H1 (cell line): Measurements from ENCODE around the gene CRNKL1. TPM values are rescaled to one million over a fixed set of nuclear protein-coding genes. Genes with fewer than 3 reads are reported as not detected.

Source experiments
- polyA plus RNA-seq, 7 experiments: library from polyadenylated mRNA; depleted of rRNA in 3 of 7; stranded (reverse) in 5 of 7; unstranded in 2 of 7; fragments of >200 nt in 5 of 7; fragments of 200-250 nt in 2 of 7; gene quantifications; 1 replicate in 5 of 7; 2 replicates in 1 of 7; 4 replicates in 1 of 7; pipeline versions ENCODE4 v1.2.1 to v1.2.3, GENCODE V29; 2011 to 2013; ENCODE audit warnings: missing spikeins in 2 of 7, mixed read lengths in 2 of 7
- total RNA-seq: library from RNA; stranded (reverse); fragmentation: NEBNext Ultra II Directional; extraction: Animal tissue kit (Norgen Biotek cat#: 25700); gene quantifications from 2 replicates; pipeline ENCODE4 v1.2.1, GENCODE V29; 2021
- TF ChIP-seq, protein P1 (sequence below), 3 experiments: IDR thresholded peaks; 1 replicate in 2 of 3; 2 replicates in 1 of 3; pipeline versions ENCODE4 v1.5.1 to v1.6.1; 2011; ENCODE audit warnings: low read length in 3 of 3, mild to moderate bottlenecking in 3 of 3, inconsistent platforms in 2 of 3, low read depth in 1 of 3, moderate library complexity in 1 of 3; ENCODE audit not compliant: insufficient read depth in 1 of 3; ENCODE audit errors: control extremely low read depth in 1 of 3

CRNKL1 gene
- total and polyA plus RNA-seq, 2 of the 8 experiments (the other 6 are each of a cell fraction or from before 2014, with no cell fraction given), result 4.0 to 26.5 TPM

DNA sequence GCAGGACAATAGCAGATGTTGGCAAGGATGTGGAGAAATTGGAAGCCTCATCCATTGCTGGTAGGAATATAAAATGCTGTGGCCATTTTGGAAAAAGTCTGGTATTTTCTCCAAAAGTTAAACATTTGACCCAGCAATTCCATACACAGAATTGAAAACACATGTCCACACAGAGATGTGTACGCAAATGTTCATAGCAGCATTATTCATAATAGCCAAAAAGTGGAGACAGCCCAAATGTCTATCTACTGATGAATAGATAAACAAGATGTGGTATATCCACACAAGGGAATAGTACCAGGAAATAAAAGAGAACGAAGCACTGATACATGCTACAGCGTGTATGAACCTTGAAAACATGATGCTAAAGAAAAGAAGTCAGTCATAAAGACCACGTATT lies 40.6 kb upstream of the CRNKL1 start (continued):
- TF ChIP-seq, protein P1, sequence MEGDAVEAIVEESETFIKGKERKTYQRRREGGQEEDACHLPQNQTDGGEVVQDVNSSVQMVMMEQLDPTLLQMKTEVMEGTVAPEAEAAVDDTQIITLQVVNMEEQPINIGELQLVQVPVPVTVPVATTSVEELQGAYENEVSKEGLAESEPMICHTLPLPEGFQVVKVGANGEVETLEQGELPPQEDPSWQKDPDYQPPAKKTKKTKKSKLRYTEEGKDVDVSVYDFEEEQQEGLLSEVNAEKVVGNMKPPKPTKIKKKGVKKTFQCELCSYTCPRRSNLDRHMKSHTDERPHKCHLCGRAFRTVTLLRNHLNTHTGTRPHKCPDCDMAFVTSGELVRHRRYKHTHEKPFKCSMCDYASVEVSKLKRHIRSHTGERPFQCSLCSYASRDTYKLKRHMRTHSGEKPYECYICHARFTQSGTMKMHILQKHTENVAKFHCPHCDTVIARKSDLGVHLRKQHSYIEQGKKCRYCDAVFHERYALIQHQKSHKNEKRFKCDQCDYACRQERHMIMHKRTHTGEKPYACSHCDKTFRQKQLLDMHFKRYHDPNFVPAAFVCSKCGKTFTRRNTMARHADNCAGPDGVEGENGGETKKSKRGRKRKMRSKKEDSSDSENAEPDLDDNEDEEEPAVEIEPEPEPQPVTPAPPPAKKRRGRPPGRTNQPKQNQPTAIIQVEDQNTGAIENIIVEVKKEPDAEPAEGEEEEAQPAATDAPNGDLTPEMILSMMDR (IDR thresholded peaks at IDR 0.05; ENCODE audit: control extremely low read depth in 1 of 3, insufficient read depth in 1 of 3, low read depth in 1 of 3, low read length in 3 of 3), result no peak
- TF ChIP-seq, all 59 proteins: peak for 0
